ENCODE measurements around the gene CCDC6.

CCDC6 gene

GRCh38 chr10:59829024-59829423 is 77.3 kb downstream of the CCDC6 start:
- POLR2A ChIA-PET = no interaction called here
- CTCF ChIA-PET = interaction anchor here (0.6 to 2.8 kb wide), 9 partner anchors 10 to 206 kb away, joined by 3 to 27 read pairs (median 6); no protein-coding TSS in a partner anchor
- 20% methylated on average over 1 of the region's 1 CpG for WGBS (ENCODE audit: insufficient coverage)
- Histone ChIP-seq H3K27ac (ENCODE audit: insufficient read depth in 1 of 2, low read depth in 1 of 2, low read length in 2 of 2, poor library complexity in 1 of 2, severe bottlenecking in 2 of 2) (peak overlapping the region; percentile 9 to 23), H3K36me3 (ENCODE audit: control insufficient read depth in 4 of 4, insufficient read depth in 4 of 4, low read length in 3 of 4) (peaks cover 2 to 33% (median 6%) of the 10 kb centered on the region in 4 experiments), H3K27me3 (replicated peaks in 2 of 5; ENCODE audit: control insufficient read depth in 4 of 5, insufficient read depth in 5 of 5, low read length in 4 of 5) (no peaks in the 10 kb centered on the region), H3K4me3 (ENCODE audit: control insufficient read depth in 1 of 7, extremely low read depth in 1 of 7, insufficient read depth in 4 of 7, low read depth in 2 of 7, low read length in 6 of 7) (no peak overlapping the region), H3K9me3 (ENCODE audit: control extremely low read depth in 1 of 5, control insufficient read depth in 4 of 5, insufficient read depth in 2 of 5, low read depth in 1 of 5, low read length in 4 of 5) (peaks cover 0 to 2% (median 0%) of the 10 kb centered on the region in 5 experiments), H3K4me1 (ENCODE audit: control extremely low read depth in 1 of 4, control insufficient read depth in 4 of 4, insufficient read depth in 4 of 4, low read length in 3 of 4) (peaks cover 28 to 78% (median 52%) of the 10 kb centered on the region in 4 experiments)
- DNase-seq = peak in 2 of 3 donors; percentile 52 to 56

- peaks cover 8 to 58% (median 25%) of the 10 kb centered on the region in 4 experiments for H3K4me1 ChIP-seq (ENCODE audit: control extremely low read depth in 1 of 4, control insufficient read depth in 4 of 4, insufficient read depth in 4 of 4, low read length in 3 of 4)
- CTCF ChIA-PET = interaction anchor here (0.7 to 1.6 kb wide), 3 partner anchors 18 to 80 kb away, joined by 3 read pairs; no protein-coding TSS in a partner anchor
- POLR2A ChIA-PET = no interaction called here
- H3K4me3 ChIP-seq (ENCODE audit: control insufficient read depth in 1 of 7, extremely low read depth in 1 of 7, insufficient read depth in 4 of 7, low read depth in 2 of 7, low read length in 6 of 7) = no peak overlapping the region
- H3K27ac ChIP-seq (ENCODE audit: insufficient read depth in 1 of 2, low read depth in 1 of 2, low read length in 2 of 2, poor library complexity in 1 of 2, severe bottlenecking in 2 of 2) = no peak overlapping the region
- no peaks in the 10 kb centered on the region for H3K27me3 ChIP-seq (replicated peaks in 2 of 5; ENCODE audit: control insufficient read depth in 4 of 5, insufficient read depth in 5 of 5, low read length in 4 of 5)
- peak in 1 of 3 donors; percentile 32 for DNase-seq
- H3K9me3 ChIP-seq (ENCODE audit: control extremely low read depth in 1 of 5, control insufficient read depth in 4 of 5, insufficient read depth in 2 of 5, low read depth in 1 of 5, low read length in 4 of 5) = peaks cover 0 to 16% (median 3%) of the 10 kb centered on the region in 5 experiments
- peaks cover 4 to 50% (median 6%) of the 10 kb centered on the region in 4 experiments for H3K36me3 ChIP-seq (ENCODE audit: control insufficient read depth in 4 of 4, insufficient read depth in 4 of 4, low read length in 3 of 4)
Measured at GRCh38 chr10:59825932-59826331, 80.4 kb downstream of the CCDC6 start.

DNA sequence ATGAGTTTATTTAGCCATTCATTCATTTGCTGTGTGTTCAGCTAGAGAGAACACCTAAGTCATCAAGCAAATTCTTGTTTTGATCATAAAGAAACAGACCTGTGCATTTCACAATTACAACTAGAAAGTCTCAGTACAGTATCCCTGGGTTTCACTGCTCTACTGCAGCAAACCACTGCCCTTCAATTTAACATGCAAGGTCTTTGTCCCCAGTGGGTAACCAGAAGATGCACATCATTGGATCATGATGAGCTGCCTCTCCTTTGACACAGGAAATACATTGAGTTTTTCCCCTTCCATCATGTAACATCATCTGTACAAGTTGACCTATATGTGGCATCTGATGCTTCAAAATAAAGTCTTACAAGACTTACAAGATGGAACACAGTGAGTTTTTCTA is 82.6 kb downstream of the CCDC6 start:
- DNase-seq = no peak
- Histone ChIP-seq H3K4me3 (ENCODE audit: control insufficient read depth in 1 of 7, extremely low read depth in 1 of 7, insufficient read depth in 4 of 7, low read depth in 2 of 7, low read length in 6 of 7) (no peak overlapping the region), H3K9me3 (ENCODE audit: control extremely low read depth in 1 of 5, control insufficient read depth in 4 of 5, insufficient read depth in 2 of 5, low read depth in 1 of 5, low read length in 4 of 5) (peaks cover 0 to 16% (median 3%) of the 10 kb centered on the region in 5 experiments), H3K27me3 (replicated peaks in 2 of 5; ENCODE audit: control insufficient read depth in 4 of 5, insufficient read depth in 5 of 5, low read length in 4 of 5) (no peaks in the 10 kb centered on the region), H3K27ac (ENCODE audit: insufficient read depth in 1 of 2, low read depth in 1 of 2, low read length in 2 of 2, poor library complexity in 1 of 2, severe bottlenecking in 2 of 2) (no peak overlapping the region), H3K36me3 (ENCODE audit: control insufficient read depth in 4 of 4, insufficient read depth in 4 of 4, low read length in 3 of 4) (peaks cover 2 to 48% (median 6%) of the 10 kb centered on the region in 4 experiments), H3K4me1 (ENCODE audit: control extremely low read depth in 1 of 4, control insufficient read depth in 4 of 4, insufficient read depth in 4 of 4, low read length in 3 of 4) (peaks cover 6 to 50% (median 17%) of the 10 kb centered on the region in 4 experiments)
- POLR2A ChIA-PET = no interaction called here
- CTCF ChIA-PET = interaction anchor here (0.6 to 2.0 kb wide), 8 partner anchors 9 to 198 kb away, joined by 3 to 6 read pairs (median 3); partner anchors contain the start of gene CCDC6

- Histone ChIP-seq H3K27me3 (replicated peaks in 2 of 5; ENCODE audit: control insufficient read depth in 4 of 5, insufficient read depth in 5 of 5, low read length in 4 of 5) (no peaks in the 10 kb centered on the region), H3K4me3 (ENCODE audit: control insufficient read depth in 1 of 7, extremely low read depth in 1 of 7, insufficient read depth in 4 of 7, low read depth in 2 of 7, low read length in 6 of 7) (no peak overlapping the region), H3K27ac (ENCODE audit: insufficient read depth in 1 of 2, low read depth in 1 of 2, low read length in 2 of 2, poor library complexity in 1 of 2, severe bottlenecking in 2 of 2) (no peak overlapping the region), H3K9me3 (ENCODE audit: control extremely low read depth in 1 of 5, control insufficient read depth in 4 of 5, insufficient read depth in 2 of 5, low read depth in 1 of 5, low read length in 4 of 5) (peaks cover 0 to 16% (median 3%) of the 10 kb centered on the region in 5 experiments), H3K4me1 (ENCODE audit: control extremely low read depth in 1 of 4, control insufficient read depth in 4 of 4, insufficient read depth in 4 of 4, low read length in 3 of 4) (peaks cover 6 to 50% (median 18%) of the 10 kb centered on the region in 4 experiments), H3K36me3 (ENCODE audit: control insufficient read depth in 4 of 4, insufficient read depth in 4 of 4, low read length in 3 of 4) (peaks cover 2 to 50% (median 6%) of the 10 kb centered on the region in 4 experiments)
- ChIA-PET CTCF (interaction anchor here (0.6 to 2.0 kb wide), 7 partner anchors 8 to 200 kb away, joined by 3 to 6 read pairs (median 3); partner anchors contain the start of gene CCDC6), POLR2A (no interaction called here)
- DNase-seq = no peak
- 96% methylated on average over 4 of the region's 6 CpGs for WGBS (ENCODE audit: insufficient coverage)
Measured at GRCh38 chr10:59823111-59823510, 83.2 kb downstream of the CCDC6 start.

- Histone ChIP-seq H3K27me3 (replicated peaks in 2 of 5; ENCODE audit: control insufficient read depth in 4 of 5, insufficient read depth in 5 of 5, low read length in 4 of 5) (no peaks in the 10 kb centered on the region), H3K4me1 (ENCODE audit: control extremely low read depth in 1 of 4, control insufficient read depth in 4 of 4, insufficient read depth in 4 of 4, low read length in 3 of 4) (peaks cover 6 to 53% (median 19%) of the 10 kb centered on the region in 4 experiments), H3K9me3 (ENCODE audit: control extremely low read depth in 1 of 5, control insufficient read depth in 4 of 5, insufficient read depth in 2 of 5, low read depth in 1 of 5, low read length in 4 of 5) (peaks cover 0 to 16% (median 3%) of the 10 kb centered on the region in 5 experiments), H3K36me3 (ENCODE audit: control insufficient read depth in 4 of 4, insufficient read depth in 4 of 4, low read length in 3 of 4) (peaks cover 2 to 44% (median 7%) of the 10 kb centered on the region in 4 experiments), H3K4me3 (ENCODE audit: control insufficient read depth in 1 of 7, extremely low read depth in 1 of 7, insufficient read depth in 4 of 7, low read depth in 2 of 7, low read length in 6 of 7) (no peak overlapping the region), H3K27ac (ENCODE audit: insufficient read depth in 1 of 2, low read depth in 1 of 2, low read length in 2 of 2, poor library complexity in 1 of 2, severe bottlenecking in 2 of 2) (no peak overlapping the region)
- WGBS (ENCODE audit: insufficient coverage) = 79% methylated on average over 2 of the region's 5 CpGs
- DNase-seq = no peak
- ChIA-PET POLR2A (no interaction called here), CTCF (interaction anchor here (1.2 to 7.4 kb wide), 6 partner anchors 8 to 195 kb away, joined by 3 to 57 read pairs (median 6); no protein-coding TSS in a partner anchor)
Measured at GRCh38 chr10:59820471-59820870, 85.9 kb downstream of the CCDC6 start.

DNA sequence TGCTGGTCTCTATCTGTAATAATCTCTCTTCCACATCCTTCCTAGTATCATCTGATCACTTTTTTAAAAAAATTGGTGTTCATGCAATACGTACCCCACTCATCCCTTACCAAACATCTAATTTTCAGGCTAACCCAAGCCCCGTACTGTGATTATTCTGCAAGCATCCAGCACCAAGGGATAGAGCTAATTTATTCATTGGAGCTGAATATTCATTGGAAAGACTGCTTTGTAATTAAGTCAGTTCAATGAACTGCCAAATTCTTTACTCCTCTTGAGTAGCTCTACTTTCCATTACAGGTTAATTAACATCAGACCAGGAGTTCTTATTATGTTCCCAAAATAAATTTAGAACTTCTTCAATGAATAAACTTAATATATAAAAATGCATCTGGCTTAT is 86.7 kb downstream of the CCDC6 start:
- 92% methylated on average over 2 of the region's 2 CpGs for WGBS (ENCODE audit: insufficient coverage)
- no peaks in the 10 kb centered on the region for H3K27me3 ChIP-seq (replicated peaks in 2 of 5; ENCODE audit: control insufficient read depth in 4 of 5, insufficient read depth in 5 of 5, low read length in 4 of 5)
- peaks cover 6 to 53% (median 19%) of the 10 kb centered on the region in 4 experiments for H3K4me1 ChIP-seq (ENCODE audit: control extremely low read depth in 1 of 4, control insufficient read depth in 4 of 4, insufficient read depth in 4 of 4, low read length in 3 of 4)
- no peak overlapping the region for H3K4me3 ChIP-seq (ENCODE audit: control insufficient read depth in 1 of 7, extremely low read depth in 1 of 7, insufficient read depth in 4 of 7, low read depth in 2 of 7, low read length in 6 of 7)
- peaks cover 2 to 44% (median 3%) of the 10 kb centered on the region in 4 experiments for H3K36me3 ChIP-seq (ENCODE audit: control insufficient read depth in 4 of 4, insufficient read depth in 4 of 4, low read length in 3 of 4)
- ChIA-PET CTCF (interaction anchor here (0.7 to 7.4 kb wide), 8 partner anchors 9 to 191 kb away, joined by 3 to 57 read pairs (median 4); no protein-coding TSS in a partner anchor), POLR2A (no interaction called here)
- no peak overlapping the region for H3K27ac ChIP-seq (ENCODE audit: insufficient read depth in 1 of 2, low read depth in 1 of 2, low read length in 2 of 2, poor library complexity in 1 of 2, severe bottlenecking in 2 of 2)
- H3K9me3 ChIP-seq (ENCODE audit: control extremely low read depth in 1 of 5, control insufficient read depth in 4 of 5, insufficient read depth in 2 of 5, low read depth in 1 of 5, low read length in 4 of 5) = peaks cover 0 to 16% (median 3%) of the 10 kb centered on the region in 5 experiments
- no peak for DNase-seq

- Histone ChIP-seq H3K27me3 (replicated peaks in 2 of 5; ENCODE audit: control insufficient read depth in 4 of 5, insufficient read depth in 5 of 5, low read length in 4 of 5) (no peaks in the 10 kb centered on the region), H3K9me3 (ENCODE audit: control extremely low read depth in 1 of 5, control insufficient read depth in 4 of 5, insufficient read depth in 2 of 5, low read depth in 1 of 5, low read length in 4 of 5) (peaks cover 0 to 16% (median 3%) of the 10 kb centered on the region in 5 experiments), H3K36me3 (ENCODE audit: control insufficient read depth in 4 of 4, insufficient read depth in 4 of 4, low read length in 3 of 4) (peaks cover 2 to 44% (median 2%) of the 10 kb centered on the region in 4 experiments), H3K4me3 (ENCODE audit: control insufficient read depth in 1 of 7, extremely low read depth in 1 of 7, insufficient read depth in 4 of 7, low read depth in 2 of 7, low read length in 6 of 7) (no peak overlapping the region), H3K4me1 (ENCODE audit: control extremely low read depth in 1 of 4, control insufficient read depth in 4 of 4, insufficient read depth in 4 of 4, low read length in 3 of 4) (peaks cover 6 to 53% (median 19%) of the 10 kb centered on the region in 4 experiments), H3K27ac (ENCODE audit: insufficient read depth in 1 of 2, low read depth in 1 of 2, low read length in 2 of 2, poor library complexity in 1 of 2, severe bottlenecking in 2 of 2) (no peak overlapping the region)
- POLR2A ChIA-PET = no interaction called here
- no peak for DNase-seq
- CTCF ChIA-PET = interaction anchor here (0.7 to 7.4 kb wide), 9 partner anchors 9 to 190 kb away, joined by 3 to 57 read pairs (median 4); no protein-coding TSS in a partner anchor
- WGBS (ENCODE audit: insufficient coverage) = 80% methylated on average over 1 of the region's 1 CpG
Measured at GRCh38 chr10:59819265-59819664, 87.1 kb downstream of the CCDC6 start.
